Measurements from ENCODE around the gene A1BG. TPM values are rescaled to one million over a fixed set of nuclear protein-coding genes. Genes with fewer than 3 reads are reported as not detected.

A1BG gene
- total and polyA plus RNA-seq, 2 of the 13 experiments (the other 11 are each of a cell fraction or from before 2014, with no cell fraction given): 14.7 to 41.4 TPM

DNA sequence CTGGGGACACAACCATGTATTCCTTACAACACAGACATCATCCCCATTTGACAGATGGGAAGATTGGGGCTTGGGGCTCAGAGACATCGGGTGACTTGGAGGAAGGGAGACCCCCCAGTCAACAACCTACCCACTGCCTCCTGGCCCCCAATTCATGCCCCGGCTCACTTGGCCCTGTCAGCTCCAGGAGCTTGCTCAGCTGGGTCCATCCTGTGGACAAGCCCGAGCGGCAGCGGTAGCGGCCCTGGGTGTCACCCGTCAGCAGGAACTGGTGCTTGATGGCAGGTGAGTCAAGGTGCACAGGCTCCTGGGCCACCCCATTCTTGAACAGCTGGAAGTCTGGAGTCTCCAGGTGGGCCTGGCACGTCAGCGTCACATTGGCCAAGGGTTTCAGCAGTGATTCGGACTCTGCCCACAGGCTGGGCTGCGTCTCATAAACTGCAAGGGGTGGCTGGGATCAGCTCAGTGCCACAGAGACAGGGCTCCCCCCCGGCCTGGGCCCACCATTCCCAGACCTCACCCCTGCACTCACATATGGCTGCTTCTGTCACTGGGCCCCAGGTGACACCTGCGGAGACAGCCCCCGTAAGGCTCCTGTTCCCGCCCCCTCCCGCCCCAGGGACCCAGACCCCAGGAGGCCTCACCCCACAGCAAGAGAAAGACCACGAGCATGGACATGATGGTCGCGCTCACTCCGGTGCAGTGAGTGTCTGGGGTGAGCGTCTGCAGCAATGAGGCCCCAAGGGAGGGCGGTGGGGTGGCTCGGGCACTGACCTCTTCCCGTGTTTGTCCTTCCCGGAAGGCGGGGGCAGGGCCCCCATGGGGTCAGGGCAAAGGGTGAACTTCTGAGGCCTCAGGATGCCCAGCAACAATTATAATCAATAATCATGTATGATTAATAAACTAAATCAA lies at the start of gene A1BG (continued):
- TF ChIP-seq NR2C2 (CRISPR knock-in tag; IDR thresholded peaks at IDR 0.05; ENCODE audit: borderline replicate concordance): peak; percentile 84
- TF ChIP-seq RFXANK (CRISPR knock-in tag; IDR thresholded peaks at IDR 0.05): no peak
- TF ChIP-seq SMAD1 (CRISPR knock-in tag; IDR thresholded peaks at IDR 0.05; ENCODE audit: borderline replicate concordance, low read depth): no peak; the same call in 1 of the 2 replicates
- TF ChIP-seq ZNF777 (CRISPR knock-in tag; IDR thresholded peaks at IDR 0.05): 0 out of 2 replicates have a peak, but pooled peaks have one; percentile 12
- TF ChIP-seq CC2D1A (CRISPR knock-in tag; IDR thresholded peaks at IDR 0.05): no peak
- TF ChIP-seq KAT2B (IDR thresholded peaks at IDR 0.05; ENCODE audit: borderline replicate concordance, low read depth, low read length): no peak
- TF ChIP-seq ZNF160 (CRISPR knock-in tag; IDR thresholded peaks at IDR 0.05): no peak
- TF ChIP-seq, protein P1, sequence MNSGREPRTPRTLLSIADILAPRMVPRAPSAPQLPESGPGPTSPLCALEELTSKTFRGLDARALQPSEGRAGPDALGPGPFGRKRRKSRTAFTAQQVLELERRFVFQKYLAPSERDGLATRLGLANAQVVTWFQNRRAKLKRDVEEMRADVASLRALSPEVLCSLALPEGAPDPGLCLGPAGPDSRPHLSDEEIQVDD (CRISPR knock-in tag; IDR thresholded peaks at IDR 0.05; ENCODE audit: borderline replicate concordance): no peak
- no peak for TF ChIP-seq NFATC3 (CRISPR knock-in tag; IDR thresholded peaks at IDR 0.05)
- TF ChIP-seq, protein P2, sequence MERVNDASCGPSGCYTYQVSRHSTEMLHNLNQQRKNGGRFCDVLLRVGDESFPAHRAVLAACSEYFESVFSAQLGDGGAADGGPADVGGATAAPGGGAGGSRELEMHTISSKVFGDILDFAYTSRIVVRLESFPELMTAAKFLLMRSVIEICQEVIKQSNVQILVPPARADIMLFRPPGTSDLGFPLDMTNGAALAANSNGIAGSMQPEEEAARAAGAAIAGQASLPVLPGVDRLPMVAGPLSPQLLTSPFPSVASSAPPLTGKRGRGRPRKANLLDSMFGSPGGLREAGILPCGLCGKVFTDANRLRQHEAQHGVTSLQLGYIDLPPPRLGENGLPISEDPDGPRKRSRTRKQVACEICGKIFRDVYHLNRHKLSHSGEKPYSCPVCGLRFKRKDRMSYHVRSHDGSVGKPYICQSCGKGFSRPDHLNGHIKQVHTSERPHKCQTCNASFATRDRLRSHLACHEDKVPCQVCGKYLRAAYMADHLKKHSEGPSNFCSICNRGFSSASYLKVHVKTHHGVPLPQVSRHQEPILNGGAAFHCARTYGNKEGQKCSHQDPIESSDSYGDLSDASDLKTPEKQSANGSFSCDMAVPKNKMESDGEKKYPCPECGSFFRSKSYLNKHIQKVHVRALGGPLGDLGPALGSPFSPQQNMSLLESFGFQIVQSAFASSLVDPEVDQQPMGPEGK (CRISPR knock-in tag; IDR thresholded peaks at IDR 0.05): peak; percentile 95
- TF ChIP-seq ZNF460 (CRISPR knock-in tag; IDR thresholded peaks at IDR 0.05; ENCODE audit: borderline replicate concordance): no peak
- TF ChIP-seq, protein P3, sequence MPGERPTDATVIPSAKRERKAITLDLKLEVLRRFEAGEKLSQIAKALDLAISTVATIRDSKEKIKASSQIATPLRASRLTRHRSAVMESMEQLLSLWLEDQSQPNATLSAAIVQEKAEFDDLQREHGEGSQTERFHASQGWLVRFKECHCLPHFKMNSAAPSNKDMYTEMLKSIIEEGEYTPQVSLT (CRISPR knock-in tag; IDR thresholded peaks at IDR 0.05; ENCODE audit: borderline replicate concordance, low read depth): no peak
- no peak for TF ChIP-seq ZNF296 (CRISPR knock-in tag; conservative IDR thresholded peaks at IDR 0.05)
- no peak for TF ChIP-seq SRSF1 (optimal IDR thresholded peaks at IDR 0.05; ENCODE audit: low read depth, low read length)
- no peak for TF ChIP-seq RORA (CRISPR knock-in tag; IDR thresholded peaks at IDR 0.05)
- TF ChIP-seq ZSCAN9 (CRISPR knock-in tag; IDR thresholded peaks at IDR 0.05; ENCODE audit: borderline replicate concordance): no peak
- TF ChIP-seq, protein P4, sequence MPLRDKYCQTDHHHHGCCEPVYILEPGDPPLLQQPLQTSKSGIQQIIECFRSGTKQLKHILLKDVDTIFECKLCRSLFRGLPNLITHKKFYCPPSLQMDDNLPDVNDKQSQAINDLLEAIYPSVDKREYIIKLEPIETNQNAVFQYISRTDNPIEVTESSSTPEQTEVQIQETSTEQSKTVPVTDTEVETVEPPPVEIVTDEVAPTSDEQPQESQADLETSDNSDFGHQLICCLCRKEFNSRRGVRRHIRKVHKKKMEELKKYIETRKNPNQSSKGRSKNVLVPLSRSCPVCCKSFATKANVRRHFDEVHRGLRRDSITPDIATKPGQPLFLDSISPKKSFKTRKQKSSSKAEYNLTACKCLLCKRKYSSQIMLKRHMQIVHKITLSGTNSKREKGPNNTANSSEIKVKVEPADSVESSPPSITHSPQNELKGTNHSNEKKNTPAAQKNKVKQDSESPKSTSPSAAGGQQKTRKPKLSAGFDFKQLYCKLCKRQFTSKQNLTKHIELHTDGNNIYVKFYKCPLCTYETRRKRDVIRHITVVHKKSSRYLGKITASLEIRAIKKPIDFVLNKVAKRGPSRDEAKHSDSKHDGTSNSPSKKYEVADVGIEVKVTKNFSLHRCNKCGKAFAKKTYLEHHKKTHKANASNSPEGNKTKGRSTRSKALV (CRISPR knock-in tag; IDR thresholded peaks at IDR 0.05): no peak
- TF ChIP-seq, protein P5, sequence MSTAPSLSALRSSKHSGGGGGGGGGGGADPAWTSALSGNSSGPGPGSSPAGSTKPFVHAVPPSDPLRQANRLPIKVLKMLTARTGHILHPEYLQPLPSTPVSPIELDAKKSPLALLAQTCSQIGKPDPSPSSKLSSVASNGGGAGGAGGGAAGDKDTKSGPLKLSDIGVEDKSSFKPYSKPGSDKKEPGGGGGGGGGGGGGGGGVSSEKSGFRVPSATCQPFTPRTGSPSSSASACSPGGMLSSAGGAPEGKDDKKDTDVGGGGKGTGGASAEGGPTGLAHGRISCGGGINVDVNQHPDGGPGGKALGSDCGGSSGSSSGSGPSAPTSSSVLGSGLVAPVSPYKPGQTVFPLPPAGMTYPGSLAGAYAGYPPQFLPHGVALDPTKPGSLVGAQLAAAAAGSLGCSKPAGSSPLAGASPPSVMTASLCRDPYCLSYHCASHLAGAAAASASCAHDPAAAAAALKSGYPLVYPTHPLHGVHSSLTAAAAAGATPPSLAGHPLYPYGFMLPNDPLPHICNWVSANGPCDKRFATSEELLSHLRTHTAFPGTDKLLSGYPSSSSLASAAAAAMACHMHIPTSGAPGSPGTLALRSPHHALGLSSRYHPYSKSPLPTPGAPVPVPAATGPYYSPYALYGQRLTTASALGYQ (CRISPR knock-in tag; IDR thresholded peaks at IDR 0.05): no peak
